K562 (cell line): ENCODE results near the gene GON4L. TPM values are rescaled to one million over a fixed set of nuclear protein-coding genes. Genes with fewer than 3 reads are reported as not detected.

Source experiments
- ARID2 ChIP-seq: fragments of 450-650 bp; IDR thresholded peaks from 2 replicates; pipeline ENCODE4 v1.6.1; 2017; ENCODE audit warnings: antibody characterized with exemption, mild to moderate bottlenecking
- MEF2A ChIP-seq: IDR thresholded peaks from 2 replicates; pipeline ENCODE4 v1.6.1; 2011; ENCODE audit warnings: low read depth, mild to moderate bottlenecking, low read length, moderate library complexity; ENCODE audit not compliant: control insufficient read depth
- NEUROD1 ChIP-seq: fragments of 150-350 bp; IDR thresholded peaks from 2 replicates; pipeline ENCODE4 v1.6.1; 2014; ENCODE audit warnings: borderline replicate concordance, low read length, low read depth; ENCODE audit not compliant: partially characterized antibody
- PCBP1 ChIP-seq: fragments of 200-400 bp; formaldehyde crosslinking; IDR thresholded peaks from 2 replicates; pipeline ENCODE4 v1.6.1; 2018; ENCODE audit warnings: mild to moderate bottlenecking, low read depth, low read length; ENCODE audit not compliant: poor library complexity, severe bottlenecking
- PHF8 ChIP-seq: fragments of 200-600 bp; sonication (generic); IDR thresholded peaks from 2 replicates; pipeline ENCODE4 v1.6.1; 2012; ENCODE audit warnings: mixed run types, mild to moderate bottlenecking, inconsistent platforms, low read length, moderate library complexity, borderline replicate concordance
- RB1 ChIP-seq: fragments of 450-650 bp; IDR thresholded peaks from 2 replicates; pipeline ENCODE4 v1.6.1; 2017; ENCODE audit warnings: low read depth, mild to moderate bottlenecking
- STAT5A ChIP-seq: IDR thresholded peaks from 2 replicates; pipeline ENCODE4 v1.6.1; 2012; ENCODE audit warnings: low read length, inconsistent platforms, borderline replicate concordance
- ZNF133 ChIP-seq: fragments of 250-450 bp; sonication (Bioruptor Pico); IDR thresholded peaks from 2 replicates; pipeline ENCODE4 v1.4.0; 2020; ENCODE audit warnings: mild to moderate bottlenecking
- ZNF134 ChIP-seq: fragments of 250-450 bp; sonication (Bioruptor Pico); conservative IDR thresholded peaks from 2 replicates; pipeline ENCODE4 v1.4.0; 2020
- ZNF444 ChIP-seq: fragments of 250-450 bp; sonication (Bioruptor Pico); IDR thresholded peaks from 2 replicates; pipeline ENCODE4 v1.4.0; 2020; ENCODE audit warnings: mild to moderate bottlenecking, moderate library complexity
- polyA plus RNA-seq, 8 experiments: library from polyadenylated mRNA; depleted of rRNA in 4 of 8; stranded (reverse) in 5 of 8; unstranded in 3 of 8; fragments of >200 nt; fragmentation: Nextera tagmentation in 2 of 8; fragmentation: Illumina TruSeq in 1 of 8; extraction: Ambion mirVana in 2 of 8; extraction: Trizol in 1 of 8; gene quantifications; 2 replicates each; pipeline versions ENCODE4 v1.2.1 to v1.2.3, GENCODE V29; 2011 to 2014; ENCODE audit warnings: inconsistent platforms in 1 of 8, missing spikeins in 1 of 8
- total RNA-seq, 7 experiments: library from RNA; depleted of rRNA in 6 of 7; stranded (reverse); fragments of >200 nt in 6 of 7; fragmentation: Illumina TruSeq in 2 of 7; extraction: Trizol in 2 of 7; gene quantifications; 2 replicates each; pipeline versions ENCODE4 v1.2.1 to v1.2.3, GENCODE V29; 2011 to 2021; ENCODE audit warnings: low replicate concordance in 1 of 7
- TF ChIP-seq, protein P1 (sequence below): fragments of 200-800 bp; sonication (Bioruptor generic); IDR thresholded peaks from 2 replicates; pipeline ENCODE4 v1.6.1; 2017; ENCODE audit warnings: missing genetic modification characterization, missing compliant biosample characterization
- TF ChIP-seq, protein P2 (sequence below): fragments of 450-650 bp; IDR thresholded peaks from 2 replicates; pipeline ENCODE4 v1.6.1; 2018; ENCODE audit warnings: mild to moderate bottlenecking, low read depth; ENCODE audit not compliant: partially characterized antibody
- TF ChIP-seq, protein P3 (sequence below), 2 experiments: fragments of 450-650 bp in 1 of 2; sonication (generic) in 1 of 2; formaldehyde crosslinking in 1 of 2; IDR thresholded peaks; 2 replicates each; pipeline versions ENCODE4 v1.7.1 to v1.9.0; 2016 to 2022; ENCODE audit warnings: inconsistent platforms in 1 of 2, mild to moderate bottlenecking in 1 of 2, missing genetic modification reagents in 1 of 2

GON4L gene
- total and polyA plus RNA-seq, 9 of the 15 experiments (the other 6 are each of a cell fraction or from before 2014, with no cell fraction given) = 20.2 to 47.4 (median 33.6) TPM

DNA sequence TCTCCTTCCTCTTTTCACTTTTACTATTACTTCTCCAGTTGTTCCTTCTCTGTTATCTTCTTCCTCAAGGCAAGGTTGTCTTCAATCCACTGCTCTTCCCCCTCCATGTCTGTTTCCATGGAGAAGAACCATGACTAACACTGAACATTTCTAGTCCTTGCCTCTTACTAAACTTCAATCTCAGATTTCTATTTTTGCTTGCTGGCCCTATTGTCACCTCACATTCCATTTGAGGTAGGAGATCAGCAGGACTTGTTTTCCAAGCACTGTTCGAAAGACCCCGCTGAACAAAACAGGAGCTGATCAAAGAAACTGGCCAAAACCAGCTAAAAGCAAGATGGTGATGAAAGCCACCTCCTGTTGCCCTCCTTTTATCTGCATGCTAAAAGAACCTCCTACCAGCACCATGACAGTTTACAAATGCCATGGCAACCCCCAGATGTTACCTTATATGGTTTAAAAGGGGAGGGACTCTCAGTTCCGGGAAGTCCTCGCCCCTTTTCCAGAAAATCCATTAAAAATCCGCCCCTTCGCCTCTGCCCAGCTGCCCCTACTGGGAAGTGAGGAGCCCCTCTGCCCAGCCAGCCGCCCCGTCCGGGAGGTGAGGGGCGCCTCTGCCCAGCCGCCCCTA lies 22.6 kb downstream of the GON4L start (continued):
- TF ChIP-seq, protein P1, sequence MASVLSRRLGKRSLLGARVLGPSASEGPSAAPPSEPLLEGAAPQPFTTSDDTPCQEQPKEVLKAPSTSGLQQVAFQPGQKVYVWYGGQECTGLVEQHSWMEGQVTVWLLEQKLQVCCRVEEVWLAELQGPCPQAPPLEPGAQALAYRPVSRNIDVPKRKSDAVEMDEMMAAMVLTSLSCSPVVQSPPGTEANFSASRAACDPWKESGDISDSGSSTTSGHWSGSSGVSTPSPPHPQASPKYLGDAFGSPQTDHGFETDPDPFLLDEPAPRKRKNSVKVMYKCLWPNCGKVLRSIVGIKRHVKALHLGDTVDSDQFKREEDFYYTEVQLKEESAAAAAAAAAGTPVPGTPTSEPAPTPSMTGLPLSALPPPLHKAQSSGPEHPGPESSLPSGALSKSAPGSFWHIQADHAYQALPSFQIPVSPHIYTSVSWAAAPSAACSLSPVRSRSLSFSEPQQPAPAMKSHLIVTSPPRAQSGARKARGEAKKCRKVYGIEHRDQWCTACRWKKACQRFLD (CRISPR knock-in tag) = no peak
- no peak for TF ChIP-seq ZNF134
- TF ChIP-seq MEF2A = no peak
- TF ChIP-seq NEUROD1 = peak; percentile 55
- TF ChIP-seq, protein P2, sequence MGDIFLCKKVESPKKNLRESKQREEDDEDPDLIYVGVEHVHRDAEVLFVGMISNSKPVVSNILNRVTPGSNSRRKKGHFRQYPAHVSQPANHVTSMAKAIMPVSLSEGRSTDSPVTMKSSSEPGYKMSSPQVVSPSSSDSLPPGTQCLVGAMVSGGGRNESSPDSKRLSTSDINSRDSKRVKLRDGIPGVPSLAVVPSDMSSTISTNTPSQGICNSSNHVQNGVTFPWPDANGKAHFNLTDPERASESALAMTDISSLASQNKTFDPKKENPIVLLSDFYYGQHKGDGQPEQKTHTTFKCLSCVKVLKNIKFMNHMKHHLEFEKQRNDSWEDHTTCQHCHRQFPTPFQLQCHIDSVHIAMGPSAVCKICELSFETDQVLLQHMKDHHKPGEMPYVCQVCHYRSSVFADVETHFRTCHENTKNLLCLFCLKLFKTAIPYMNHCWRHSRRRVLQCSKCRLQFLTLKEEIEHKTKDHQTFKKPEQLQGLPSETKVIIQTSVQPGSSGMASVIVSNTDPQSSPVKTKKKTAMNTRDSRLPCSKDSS = no peak
- TF ChIP-seq STAT5A = peak; percentile 89
- no peak for TF ChIP-seq ZNF444 (CRISPR knock-in tag)
- TF ChIP-seq ARID2 = no peak
- TF ChIP-seq PCBP1 = no peak
- TF ChIP-seq RB1 = no peak
- no peak for TF ChIP-seq ZNF133 (CRISPR knock-in tag)
- TF ChIP-seq, protein P3, sequence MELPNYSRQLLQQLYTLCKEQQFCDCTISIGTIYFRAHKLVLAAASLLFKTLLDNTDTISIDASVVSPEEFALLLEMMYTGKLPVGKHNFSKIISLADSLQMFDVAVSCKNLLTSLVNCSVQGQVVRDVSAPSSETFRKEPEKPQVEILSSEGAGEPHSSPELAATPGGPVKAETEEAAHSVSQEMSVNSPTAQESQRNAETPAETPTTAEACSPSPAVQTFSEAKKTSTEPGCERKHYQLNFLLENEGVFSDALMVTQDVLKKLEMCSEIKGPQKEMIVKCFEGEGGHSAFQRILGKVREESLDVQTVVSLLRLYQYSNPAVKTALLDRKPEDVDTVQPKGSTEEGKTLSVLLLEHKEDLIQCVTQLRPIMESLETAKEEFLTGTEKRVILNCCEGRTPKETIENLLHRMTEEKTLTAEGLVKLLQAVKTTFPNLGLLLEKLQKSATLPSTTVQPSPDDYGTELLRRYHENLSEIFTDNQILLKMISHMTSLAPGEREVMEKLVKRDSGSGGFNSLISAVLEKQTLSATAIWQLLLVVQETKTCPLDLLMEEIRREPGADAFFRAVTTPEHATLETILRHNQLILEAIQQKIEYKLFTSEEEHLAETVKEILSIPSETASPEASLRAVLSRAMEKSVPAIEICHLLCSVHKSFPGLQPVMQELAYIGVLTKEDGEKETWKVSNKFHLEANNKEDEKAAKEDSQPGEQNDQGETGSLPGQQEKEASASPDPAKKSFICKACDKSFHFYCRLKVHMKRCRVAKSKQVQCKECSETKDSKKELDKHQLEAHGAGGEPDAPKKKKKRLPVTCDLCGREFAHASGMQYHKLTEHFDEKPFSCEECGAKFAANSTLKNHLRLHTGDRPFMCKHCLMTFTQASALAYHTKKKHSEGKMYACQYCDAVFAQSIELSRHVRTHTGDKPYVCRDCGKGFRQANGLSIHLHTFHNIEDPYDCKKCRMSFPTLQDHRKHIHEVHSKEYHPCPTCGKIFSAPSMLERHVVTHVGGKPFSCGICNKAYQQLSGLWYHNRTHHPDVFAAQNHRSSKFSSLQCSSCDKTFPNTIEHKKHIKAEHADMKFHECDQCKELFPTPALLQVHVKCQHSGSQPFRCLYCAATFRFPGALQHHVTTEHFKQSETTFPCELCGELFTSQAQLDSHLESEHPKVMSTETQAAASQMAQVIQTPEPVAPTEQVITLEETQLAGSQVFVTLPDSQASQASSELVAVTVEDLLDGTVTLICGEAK (IDR thresholded peaks at IDR 0.05) = peak; percentile 31; the same call in 1 of the 2 replicates
- TF ChIP-seq, protein P3 (CRISPR knock-in tag; IDR thresholded peaks at IDR 0.05) = no peak
- TF ChIP-seq PHF8 = peak; percentile 32; the same call in 1 of the 2 replicates
